A172 (cell line): ENCODE measurements around the gene NID1. TPM values are rescaled to one million over a fixed set of nuclear protein-coding genes. Genes with fewer than 3 reads are reported as not detected.

ENCODE experiments used
- DNase-seq: peaks from one replicate; pipeline ENCODE4 v3.0.0-alpha.2; 2015; ENCODE audit warnings: low spot score
- total RNA-seq: library from RNA; depleted of rRNA; stranded (reverse); fragments of >200 nt; shearing (Covaris generic); gene quantifications from 2 replicates; pipeline ENCODE4 v1.2.3, GENCODE V29; 2014; rRNA removed

Gene NID1
- total RNA-seq = 52.1 and 57.5 TPM in 2 replicates

- peak; percentile 70 for DNase-seq
These were observed at the start of gene NID1 for GRCh38 chr1:236064674-236065508. TSS of gene NID1 (minus strand) at chr1:236065090. CDS start at chr1:236065079, 11 bp downstream.

GRCh38 chr1:236114076-236114747 lies 49.3 kb upstream of the NID1 start:
- DNase-seq = no peak

- no peak for DNase-seq
These were observed 48.6 kb upstream of the NID1 start for GRCh38 chr1:236113324-236114032.

- DNase-seq = no peak
These were observed 47.4 kb upstream of the NID1 start for GRCh38 chr1:236112332-236112627.

- no peak for DNase-seq
These were observed 46.8 kb upstream of the NID1 start for GRCh38 chr1:236111527-236112331.

- no peak for DNase-seq
These were observed 45.2 kb upstream of the NID1 start for GRCh38 chr1:236110137-236110536.

- DNase-seq = no peak
These were observed 43.2 kb upstream of the NID1 start for GRCh38 chr1:236108027-236108648.

GRCh38 chr1:236107121-236107907 lies 42.4 kb upstream of the NID1 start:
- DNase-seq = no peak

- peak; percentile 61 for DNase-seq
These were observed 38.8 kb upstream of the NID1 start for GRCh38 chr1:236103646-236104218.

- no peak for DNase-seq
These were observed 38.2 kb upstream of the NID1 start for GRCh38 chr1:236103059-236103458.

GRCh38 chr1:236102611-236103010 lies 37.7 kb upstream of the NID1 start:
- no peak for DNase-seq

GRCh38 chr1:236101233-236102200 lies 36.6 kb upstream of the NID1 start:
- no peak for DNase-seq

GRCh38 chr1:236100799-236101198 lies 35.9 kb upstream of the NID1 start:
- DNase-seq = no peak

- DNase-seq = no peak
These were observed 34.6 kb upstream of the NID1 start for GRCh38 chr1:236099355-236099974.

GRCh38 chr1:236098267-236098666 lies 33.4 kb upstream of the NID1 start:
- DNase-seq = no peak

- DNase-seq = peak; percentile 73
These were observed 32.0 kb upstream of the NID1 start for GRCh38 chr1:236096660-236097482.

- no peak for DNase-seq
These were observed 31.0 kb upstream of the NID1 start for GRCh38 chr1:236095705-236096520.
